Neural cell (in vitro differentiated cells): ENCODE data around the gene NOSTRIN.

Source experiments
- CTCF ChIP-seq: fragments of 450-650 bp; IDR thresholded peaks from 2 replicates; pipeline ENCODE4 v1.5.1; 2014; ENCODE audit warnings: antibody characterized with exemption, mild to moderate bottlenecking, moderate library complexity; ENCODE audit not compliant: poor library complexity, severe bottlenecking
- EP300 ChIP-seq: fragments of 450-650 bp; conservative IDR thresholded peaks from 2 replicates; pipeline ENCODE4 v1.6.1; 2014; ENCODE audit warnings: antibody characterized with exemption, mild to moderate bottlenecking, moderate library complexity; ENCODE audit not compliant: poor library complexity, severe bottlenecking
- EZH2 ChIP-seq: fragments of 200-600, 300-800 bp; shearing (Covaris generic), sonication (generic); IDR thresholded peaks from 2 replicates; pipeline ENCODE4 v1.6.1; 2014; ENCODE audit warnings: antibody characterized with exemption, low read length, borderline replicate concordance, mild to moderate bottlenecking; ENCODE audit not compliant: insufficient read depth, poor library complexity, severe bottlenecking
- RAD21 ChIP-seq: fragments of 450-650 bp; conservative IDR thresholded peaks from 2 replicates; pipeline ENCODE4 v1.6.1; 2014; ENCODE audit warnings: antibody characterized with exemption, mild to moderate bottlenecking, moderate library complexity

- TF ChIP-seq CTCF (no peak), RAD21 (no peak), EP300 (no peak), EZH2 (no peak)
Measured at GRCh38 chr2:168858146-168858545, 55.7 kb downstream of the NOSTRIN start.
